Measurements from ENCODE around the gene EMC7. TPM values are rescaled to one million over a fixed set of nuclear protein-coding genes. Genes with fewer than 3 reads are reported as not detected.

Gene EMC7
- total and polyA plus RNA-seq, 9 of the 15 experiments (the other 6 are each of a cell fraction or from before 2014, with no cell fraction given) = 25.8 to 92.8 (median 49.7) TPM

- TF ChIP-seq, protein P1, sequence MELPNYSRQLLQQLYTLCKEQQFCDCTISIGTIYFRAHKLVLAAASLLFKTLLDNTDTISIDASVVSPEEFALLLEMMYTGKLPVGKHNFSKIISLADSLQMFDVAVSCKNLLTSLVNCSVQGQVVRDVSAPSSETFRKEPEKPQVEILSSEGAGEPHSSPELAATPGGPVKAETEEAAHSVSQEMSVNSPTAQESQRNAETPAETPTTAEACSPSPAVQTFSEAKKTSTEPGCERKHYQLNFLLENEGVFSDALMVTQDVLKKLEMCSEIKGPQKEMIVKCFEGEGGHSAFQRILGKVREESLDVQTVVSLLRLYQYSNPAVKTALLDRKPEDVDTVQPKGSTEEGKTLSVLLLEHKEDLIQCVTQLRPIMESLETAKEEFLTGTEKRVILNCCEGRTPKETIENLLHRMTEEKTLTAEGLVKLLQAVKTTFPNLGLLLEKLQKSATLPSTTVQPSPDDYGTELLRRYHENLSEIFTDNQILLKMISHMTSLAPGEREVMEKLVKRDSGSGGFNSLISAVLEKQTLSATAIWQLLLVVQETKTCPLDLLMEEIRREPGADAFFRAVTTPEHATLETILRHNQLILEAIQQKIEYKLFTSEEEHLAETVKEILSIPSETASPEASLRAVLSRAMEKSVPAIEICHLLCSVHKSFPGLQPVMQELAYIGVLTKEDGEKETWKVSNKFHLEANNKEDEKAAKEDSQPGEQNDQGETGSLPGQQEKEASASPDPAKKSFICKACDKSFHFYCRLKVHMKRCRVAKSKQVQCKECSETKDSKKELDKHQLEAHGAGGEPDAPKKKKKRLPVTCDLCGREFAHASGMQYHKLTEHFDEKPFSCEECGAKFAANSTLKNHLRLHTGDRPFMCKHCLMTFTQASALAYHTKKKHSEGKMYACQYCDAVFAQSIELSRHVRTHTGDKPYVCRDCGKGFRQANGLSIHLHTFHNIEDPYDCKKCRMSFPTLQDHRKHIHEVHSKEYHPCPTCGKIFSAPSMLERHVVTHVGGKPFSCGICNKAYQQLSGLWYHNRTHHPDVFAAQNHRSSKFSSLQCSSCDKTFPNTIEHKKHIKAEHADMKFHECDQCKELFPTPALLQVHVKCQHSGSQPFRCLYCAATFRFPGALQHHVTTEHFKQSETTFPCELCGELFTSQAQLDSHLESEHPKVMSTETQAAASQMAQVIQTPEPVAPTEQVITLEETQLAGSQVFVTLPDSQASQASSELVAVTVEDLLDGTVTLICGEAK (IDR thresholded peaks at IDR 0.05) = peak; percentile 92
- TF ChIP-seq, protein P1 (CRISPR knock-in tag; IDR thresholded peaks at IDR 0.05) = no peak
- no peak for TF ChIP-seq KAT8 (IDR thresholded peaks at IDR 0.05; ENCODE audit: low read depth)
- no peak for TF ChIP-seq TAL1 (IDR thresholded peaks at IDR 0.05)
- no peak for TF ChIP-seq EWSR1 (IDR thresholded peaks at IDR 0.05; ENCODE audit: borderline replicate concordance, low read depth, partially characterized antibody)
- TF ChIP-seq ZNF124 (CRISPR knock-in tag; IDR thresholded peaks at IDR 0.05) = no peak
- TF ChIP-seq FOXP4 (CRISPR knock-in tag; IDR thresholded peaks at IDR 0.05; ENCODE audit: borderline replicate concordance) = no peak
- TF ChIP-seq, protein P2, sequence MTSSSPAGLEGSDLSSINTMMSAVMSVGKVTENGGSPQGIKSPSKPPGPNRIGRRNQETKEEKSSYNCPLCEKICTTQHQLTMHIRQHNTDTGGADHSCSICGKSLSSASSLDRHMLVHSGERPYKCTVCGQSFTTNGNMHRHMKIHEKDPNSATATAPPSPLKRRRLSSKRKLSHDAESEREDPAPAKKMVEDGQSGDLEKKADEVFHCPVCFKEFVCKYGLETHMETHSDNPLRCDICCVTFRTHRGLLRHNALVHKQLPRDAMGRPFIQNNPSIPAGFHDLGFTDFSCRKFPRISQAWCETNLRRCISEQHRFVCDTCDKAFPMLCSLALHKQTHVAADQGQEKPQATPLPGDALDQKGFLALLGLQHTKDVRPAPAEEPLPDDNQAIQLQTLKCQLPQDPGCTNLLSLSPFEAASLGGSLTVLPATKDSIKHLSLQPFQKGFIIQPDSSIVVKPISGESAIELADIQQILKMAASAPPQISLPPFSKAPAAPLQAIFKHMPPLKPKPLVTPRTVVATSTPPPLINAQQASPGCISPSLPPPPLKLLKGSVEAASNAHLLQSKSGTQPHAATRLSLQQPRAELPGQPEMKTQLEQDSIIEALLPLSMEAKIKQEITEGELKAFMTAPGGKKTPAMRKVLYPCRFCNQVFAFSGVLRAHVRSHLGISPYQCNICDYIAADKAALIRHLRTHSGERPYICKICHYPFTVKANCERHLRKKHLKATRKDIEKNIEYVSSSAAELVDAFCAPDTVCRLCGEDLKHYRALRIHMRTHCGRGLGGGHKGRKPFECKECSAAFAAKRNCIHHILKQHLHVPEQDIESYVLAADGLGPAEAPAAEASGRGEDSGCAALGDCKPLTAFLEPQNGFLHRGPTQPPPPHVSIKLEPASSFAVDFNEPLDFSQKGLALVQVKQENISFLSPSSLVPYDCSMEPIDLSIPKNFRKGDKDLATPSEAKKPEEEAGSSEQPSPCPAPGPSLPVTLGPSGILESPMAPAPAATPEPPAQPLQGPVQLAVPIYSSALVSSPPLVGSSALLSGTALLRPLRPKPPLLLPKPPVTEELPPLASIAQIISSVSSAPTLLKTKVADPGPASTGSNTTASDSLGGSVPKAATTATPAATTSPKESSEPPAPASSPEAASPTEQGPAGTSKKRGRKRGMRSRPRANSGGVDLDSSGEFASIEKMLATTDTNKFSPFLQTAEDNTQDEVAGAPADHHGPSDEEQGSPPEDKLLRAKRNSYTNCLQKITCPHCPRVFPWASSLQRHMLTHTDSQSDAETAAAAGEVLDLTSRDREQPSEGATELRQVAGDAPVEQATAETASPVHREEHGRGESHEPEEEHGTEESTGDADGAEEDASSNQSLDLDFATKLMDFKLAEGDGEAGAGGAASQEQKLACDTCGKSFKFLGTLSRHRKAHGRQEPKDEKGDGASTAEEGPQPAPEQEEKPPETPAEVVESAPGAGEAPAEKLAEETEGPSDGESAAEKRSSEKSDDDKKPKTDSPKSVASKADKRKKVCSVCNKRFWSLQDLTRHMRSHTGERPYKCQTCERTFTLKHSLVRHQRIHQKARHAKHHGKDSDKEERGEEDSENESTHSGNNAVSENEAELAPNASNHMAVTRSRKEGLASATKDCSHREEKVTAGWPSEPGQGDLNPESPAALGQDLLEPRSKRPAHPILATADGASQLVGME (CRISPR knock-in tag; IDR thresholded peaks at IDR 0.05) = no peak
- peak in 1 of 2 experiments; percentile 61; a peak in 1 of 4 replicates for TF ChIP-seq TEAD1 (CRISPR knock-in tag; IDR thresholded peaks at IDR 0.05)
- TF ChIP-seq TCFL5 (CRISPR knock-in tag; conservative IDR thresholded peaks at IDR 0.05) = no peak
These were observed at the start of gene EMC7, which contains the start of gene PGBD4 (continued) for GRCh38 chr15:34101366-34102174.

All from K562 (cell line).